ENCODE data around the gene ACSL1. TPM values are rescaled to one million over a fixed set of nuclear protein-coding genes. Genes with fewer than 3 reads are reported as not detected.

ACSL1 gene
- total and polyA plus RNA-seq, 2 donors (not counting 3 experiments of a cell fraction or from before 2014, with no cell fraction given): 7.3 to 17.7 TPM

DNA sequence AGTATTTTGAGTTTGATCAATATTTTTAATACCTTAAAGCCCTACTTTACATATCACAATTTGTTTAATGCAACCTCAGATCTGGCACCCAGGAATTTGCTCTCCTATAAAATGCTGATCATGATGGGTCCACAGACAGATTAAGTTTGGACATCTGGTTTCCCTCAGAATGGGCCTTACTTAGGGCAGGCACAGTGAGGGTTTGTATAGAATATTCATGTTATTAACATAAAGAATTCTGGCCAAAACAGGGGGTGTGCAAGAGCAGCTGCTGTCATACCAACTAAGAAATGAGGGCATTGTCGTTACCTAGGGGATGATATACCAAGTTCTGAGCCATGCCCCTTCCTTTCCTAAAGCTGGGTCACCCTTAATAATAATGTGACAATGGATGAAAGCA is 54.4 kb downstream of the ACSL1 start:
- Histone ChIP-seq H2AFZ (ENCODE audit: low read depth, low read length) (no peak overlapping the region), H3K9me3 (replicated peaks; ENCODE audit: control insufficient read depth, insufficient read depth, low read length) (no peaks in the 10 kb centered on the region), H3K36me3 (ENCODE audit: control insufficient read depth in 2 of 2, extremely low read depth in 1 of 2, insufficient read depth in 2 of 2, low read length in 2 of 2) (peaks cover 0 to 4% of the 10 kb centered on the region in 2 experiments), H3K9me1 (replicated peaks; ENCODE audit: control insufficient read depth, extremely low read depth, insufficient read depth, low read length) (no peaks in the 10 kb centered on the region), H3K27ac (ENCODE audit: insufficient read depth, low read depth, low read length) (no peak overlapping the region), H3K4me2 (ENCODE audit: insufficient read depth, low read length) (no peak overlapping the region), H3K79me2 (ENCODE audit: control insufficient read depth, insufficient read depth, low read length) (no peaks in the 10 kb centered on the region), H3K27me3 (ENCODE audit: control insufficient read depth in 2 of 2, insufficient read depth in 2 of 2, low read length in 2 of 2) (no peaks in the 10 kb centered on the region), H4K20me1 (replicated peaks; ENCODE audit: control insufficient read depth, extremely low read depth, insufficient read depth, low read length) (no peaks in the 10 kb centered on the region), H3K4me3 (replicated peaks in 1 of 3; ENCODE audit: insufficient read depth in 1 of 3, low read depth in 1 of 3, low read length in 3 of 3) (no peak overlapping the region), H3K9ac (replicated peaks; ENCODE audit: extremely low read depth, insufficient read depth, low read length) (no peak overlapping the region), H3K4me1 (ENCODE audit: control insufficient read depth, extremely low read depth, insufficient read depth, low read length) (no peaks in the 10 kb centered on the region)
- intact Hi-C loops (cut with micrococcal nuclease) (no loop called here), dilution Hi-C loops (cut with MboI; ENCODE audit: extremely low pct_ligation_motif_present, low sequenced_read_pairs) (no loop called here)
- TF ChIP-seq, protein P1, sequence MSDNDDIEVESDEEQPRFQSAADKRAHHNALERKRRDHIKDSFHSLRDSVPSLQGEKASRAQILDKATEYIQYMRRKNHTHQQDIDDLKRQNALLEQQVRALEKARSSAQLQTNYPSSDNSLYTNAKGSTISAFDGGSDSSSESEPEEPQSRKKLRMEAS (IDR thresholded peaks at IDR 0.05; ENCODE audit: insufficient read depth, insufficient read length): no peak
- no peak for TF ChIP-seq POLR2AphosphoS5 (IDR thresholded peaks at IDR 0.05; ENCODE audit: insufficient read depth, low read depth, low read length)
- TF ChIP-seq, protein P2, sequence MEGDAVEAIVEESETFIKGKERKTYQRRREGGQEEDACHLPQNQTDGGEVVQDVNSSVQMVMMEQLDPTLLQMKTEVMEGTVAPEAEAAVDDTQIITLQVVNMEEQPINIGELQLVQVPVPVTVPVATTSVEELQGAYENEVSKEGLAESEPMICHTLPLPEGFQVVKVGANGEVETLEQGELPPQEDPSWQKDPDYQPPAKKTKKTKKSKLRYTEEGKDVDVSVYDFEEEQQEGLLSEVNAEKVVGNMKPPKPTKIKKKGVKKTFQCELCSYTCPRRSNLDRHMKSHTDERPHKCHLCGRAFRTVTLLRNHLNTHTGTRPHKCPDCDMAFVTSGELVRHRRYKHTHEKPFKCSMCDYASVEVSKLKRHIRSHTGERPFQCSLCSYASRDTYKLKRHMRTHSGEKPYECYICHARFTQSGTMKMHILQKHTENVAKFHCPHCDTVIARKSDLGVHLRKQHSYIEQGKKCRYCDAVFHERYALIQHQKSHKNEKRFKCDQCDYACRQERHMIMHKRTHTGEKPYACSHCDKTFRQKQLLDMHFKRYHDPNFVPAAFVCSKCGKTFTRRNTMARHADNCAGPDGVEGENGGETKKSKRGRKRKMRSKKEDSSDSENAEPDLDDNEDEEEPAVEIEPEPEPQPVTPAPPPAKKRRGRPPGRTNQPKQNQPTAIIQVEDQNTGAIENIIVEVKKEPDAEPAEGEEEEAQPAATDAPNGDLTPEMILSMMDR (IDR thresholded peaks at IDR 0.05; ENCODE audit: extremely low read depth in 1 of 2, insufficient read depth in 1 of 2, low read depth in 1 of 2, low read length in 2 of 2): no peak
- TF ChIP-seq MYC (IDR thresholded peaks at IDR 0.05; ENCODE audit: low read depth, low read length): no peak
- TF ChIP-seq JUN (IDR thresholded peaks at IDR 0.05; ENCODE audit: borderline replicate concordance, insufficient read depth, insufficient read length, low read depth): no peak
- no peak for TF ChIP-seq GATA2 (IDR thresholded peaks at IDR 0.05; ENCODE audit: insufficient read depth, insufficient read length, low read depth, low read length)
- FAIRE-seq (no peak), DNase-seq (ENCODE audit: low read depth, low spot score) (no peak)
- POLR2A ChIA-PET: no interaction called here
- no TSS peak for BruUV-seq (replicated peaks)
- CTCF ChIA-PET: interaction anchor here (1.5 kb wide), 1 partner anchor 26 kb away, joined by 4 read pairs; no protein-coding TSS in a partner anchor

Measured in endothelial cell of umbilical vein (primary cell).